HUES64 (cell line): ENCODE measurements around the gene C4A.
"Not testable (repeated sequence)": the region's sequence is repeated elsewhere in the genome, so short reads cannot be mapped to it uniquely, and the experiment has no call there.

Source experiments
- H3K27ac ChIP-seq: 2 replicates; pipeline ENCODE4 v1.7.0; 2013; ENCODE audit warnings: low read depth, low read length, inconsistent platforms
- H3K27me3 ChIP-seq: 2 replicates; pipeline ENCODE4 v1.6.1; 2013; ENCODE audit warnings: mild to moderate bottlenecking, low read length; ENCODE audit not compliant: insufficient read depth
- H3K36me3 ChIP-seq: 2 replicates; pipeline ENCODE4 v1.6.1; 2013; ENCODE audit warnings: mild to moderate bottlenecking, low read length; ENCODE audit not compliant: insufficient read depth
- H3K4me1 ChIP-seq: 2 replicates; pipeline ENCODE4 v1.6.1; 2013; ENCODE audit warnings: mild to moderate bottlenecking, low read length, moderate library complexity; ENCODE audit not compliant: insufficient read depth
- H3K4me3 ChIP-seq: 2 replicates; pipeline ENCODE4 v1.5.1; 2013; ENCODE audit warnings: mild to moderate bottlenecking, low read length, moderate library complexity
- H3K9ac ChIP-seq: 2 replicates; pipeline ENCODE4 v1.6.1; 2013; ENCODE audit warnings: mild to moderate bottlenecking, low read depth, low read length
- H3K9me3 ChIP-seq: 2 replicates; pipeline ENCODE4 v1.6.1; 2013; ENCODE audit warnings: low read depth, low read length; ENCODE audit not compliant: insufficient read depth
- WGBS: fragments of 150-250, 120-280 bp; methylation state at CpG from one replicate; pipeline ENCODE4 v1.1.7; 2013; ENCODE audit warnings: missing lambda C conversion rate; 5-methylcytosine and 5-hydroxymethylcytosine counted together

Gene C4A

DNA sequence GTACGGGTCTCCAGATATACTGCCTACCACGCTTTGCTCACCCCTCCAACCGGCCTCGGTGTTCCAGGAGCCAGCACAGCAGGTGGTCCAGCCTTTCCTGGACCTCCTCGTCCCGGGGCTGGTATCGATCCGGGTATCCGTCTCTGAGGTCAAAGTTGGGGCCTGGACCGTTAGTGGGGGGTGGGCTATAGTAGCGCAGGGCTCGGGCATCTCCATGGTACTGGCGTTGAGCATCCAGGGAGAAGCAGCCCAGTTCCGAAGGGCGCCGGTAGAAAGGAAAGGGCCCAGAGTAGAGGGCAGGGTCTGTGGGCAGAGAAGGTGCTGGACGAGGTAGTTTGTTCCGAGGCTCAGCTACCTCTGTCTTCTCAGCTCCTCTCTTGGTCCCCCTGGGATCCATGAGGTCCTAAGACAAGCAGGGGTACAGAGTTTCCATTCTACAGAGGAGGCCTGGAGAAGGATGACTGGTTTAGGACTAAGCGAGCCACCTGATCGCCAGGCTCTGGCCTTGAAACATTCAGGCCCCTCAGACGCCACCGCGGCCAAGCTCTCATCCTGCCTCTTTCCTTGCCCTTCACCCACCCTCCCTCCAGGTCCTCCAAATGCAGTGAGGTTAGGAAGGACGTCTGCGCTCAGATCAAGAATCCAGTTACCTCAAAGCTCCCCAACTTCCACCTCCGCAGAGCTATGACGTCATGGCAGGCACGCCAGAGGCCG is 10.4 kb upstream of the C4A start:
- WGBS: 35% methylated on average over 29 of the region's 29 CpGs
- Histone ChIP-seq H3K27ac (peak overlapping the region; percentile 98), H3K27me3 (no peaks in the 10 kb centered on the region), H3K4me1 (peaks cover 10% of the 10 kb centered on the region; the same call in 1 of the 2 replicates), H3K9ac (peak overlapping the region; percentile 77), H3K4me3 (peak overlapping the region; percentile 90), H3K9me3 (no peaks in the 10 kb centered on the region), H3K36me3 (peaks cover 42% of the 10 kb centered on the region)

DNA sequence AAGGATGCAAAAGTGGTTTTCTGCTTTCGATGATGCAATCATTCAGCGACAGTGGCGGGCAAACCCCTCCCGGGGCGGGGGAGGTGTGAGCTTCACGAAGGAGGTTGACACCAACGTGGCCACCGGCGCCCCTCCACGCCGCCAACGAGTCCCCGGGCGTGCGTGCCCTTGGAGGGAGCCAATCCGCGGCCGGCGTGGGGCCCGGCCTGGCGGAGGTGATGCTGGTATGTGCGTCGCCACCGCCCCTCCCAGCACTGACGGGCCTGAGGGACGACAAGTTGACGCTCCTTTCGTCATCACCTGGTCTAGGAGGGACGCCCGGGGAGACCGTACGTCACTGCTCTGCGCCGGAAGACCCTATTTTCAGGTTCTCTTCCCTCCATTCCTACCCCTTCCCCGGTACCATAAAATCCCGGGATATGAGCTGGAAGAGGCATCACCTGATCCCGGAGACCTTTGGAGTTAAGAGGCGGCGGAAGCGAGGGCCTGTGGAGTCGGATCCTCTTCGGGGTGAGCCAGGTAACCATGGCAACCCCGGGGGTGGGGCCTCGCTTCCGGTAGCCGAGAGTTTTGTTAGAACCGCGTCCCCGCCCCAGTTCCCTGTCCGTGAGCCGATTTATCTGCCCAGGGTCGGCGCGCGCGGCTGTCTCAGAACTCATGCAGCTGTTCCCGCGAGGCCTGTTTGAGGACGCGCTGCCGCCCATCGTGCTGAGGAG is 9.7 kb upstream of the C4A start, which contains the start of gene DXO:
TSS of gene DXO (minus strand) at position 146 of the 716 bp plus-strand sequence. CDS start 463 bp downstream, outside the sequence.
- Histone ChIP-seq H3K4me1 (peaks cover 10% of the 10 kb centered on the region; the same call in 1 of the 2 replicates), H3K9ac (peak within 1 kb of the TSS; percentile 77), H3K4me3 (peak within 1 kb of the TSS; percentile 90), H3K27me3 (no peaks in the 10 kb centered on the region), H3K36me3 (peaks cover 35% of the 10 kb centered on the region), H3K9me3 (no peaks in the 10 kb centered on the region), H3K27ac (peak within 1 kb of the TSS; percentile 98)
- WGBS: under 1% methylated on average over 62 of the region's 62 CpGs

DNA sequence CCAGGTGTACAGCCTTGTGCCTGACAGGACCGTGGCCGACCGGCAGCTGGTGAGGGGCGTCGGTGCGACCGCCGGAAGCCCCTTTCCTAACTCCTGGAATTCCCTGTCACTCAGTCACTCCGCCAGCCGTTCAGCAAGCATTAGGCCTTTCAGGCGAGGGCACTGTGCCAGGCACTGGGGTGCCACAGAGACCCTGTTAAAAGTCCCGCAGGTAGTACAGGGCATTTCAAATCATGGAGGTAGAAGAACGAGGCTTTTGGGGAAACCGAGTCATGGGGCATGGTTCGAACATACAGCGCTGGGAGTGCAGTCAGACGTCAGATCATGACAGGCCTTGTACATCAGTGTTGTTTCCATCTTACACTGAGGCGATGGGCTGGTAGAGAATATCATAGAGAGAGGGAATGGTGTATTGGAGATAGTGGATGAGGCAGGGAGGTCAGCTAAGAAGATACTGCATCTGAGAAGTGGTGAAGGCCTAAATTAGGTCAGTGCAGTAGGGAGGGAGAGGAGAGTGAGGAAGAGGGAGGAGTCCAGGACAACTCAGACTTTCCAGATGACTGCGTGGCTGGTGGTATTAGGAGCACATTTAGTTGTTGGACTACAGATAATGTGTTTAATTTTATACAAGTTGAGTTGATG is 9.0 kb upstream of the C4A start:
- Histone ChIP-seq H3K4me1 (peaks cover 10% of the 10 kb centered on the region; the same call in 1 of the 2 replicates), H3K9ac (peak overlapping the region; percentile 77), H3K4me3 (peak overlapping the region; percentile 90), H3K36me3 (peaks cover 28% of the 10 kb centered on the region), H3K27ac (peak overlapping the region; percentile 98), H3K9me3 (no peaks in the 10 kb centered on the region), H3K27me3 (no peaks in the 10 kb centered on the region)
- whole genome bisulfite sequencing: 15% methylated on average over 19 of the region's 19 CpGs

DNA sequence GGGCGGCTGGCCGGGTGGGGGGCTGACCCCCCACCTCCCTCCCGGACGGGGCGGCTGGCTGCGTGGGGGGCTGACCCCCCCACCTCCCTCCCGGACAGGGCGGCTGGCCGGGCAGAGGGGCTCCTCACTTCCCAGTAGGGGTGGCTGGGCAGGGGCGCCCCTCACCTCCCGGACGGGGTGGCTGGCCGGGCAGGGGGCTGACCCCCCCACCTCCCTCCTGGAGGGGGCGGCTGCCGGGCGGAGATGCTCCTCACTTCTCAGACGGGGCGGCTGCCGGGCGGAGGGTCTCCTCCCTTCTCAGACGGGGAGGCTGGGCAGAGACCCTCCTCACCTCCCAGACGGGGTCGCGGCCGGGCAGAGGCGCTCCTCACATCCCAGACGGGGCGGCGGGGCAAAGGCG is 5.8 kb upstream of the C4A start:
- not testable (repeated sequence) for H3K4me3 ChIP-seq, H3K4me1 ChIP-seq, H3K27me3 ChIP-seq

DNA sequence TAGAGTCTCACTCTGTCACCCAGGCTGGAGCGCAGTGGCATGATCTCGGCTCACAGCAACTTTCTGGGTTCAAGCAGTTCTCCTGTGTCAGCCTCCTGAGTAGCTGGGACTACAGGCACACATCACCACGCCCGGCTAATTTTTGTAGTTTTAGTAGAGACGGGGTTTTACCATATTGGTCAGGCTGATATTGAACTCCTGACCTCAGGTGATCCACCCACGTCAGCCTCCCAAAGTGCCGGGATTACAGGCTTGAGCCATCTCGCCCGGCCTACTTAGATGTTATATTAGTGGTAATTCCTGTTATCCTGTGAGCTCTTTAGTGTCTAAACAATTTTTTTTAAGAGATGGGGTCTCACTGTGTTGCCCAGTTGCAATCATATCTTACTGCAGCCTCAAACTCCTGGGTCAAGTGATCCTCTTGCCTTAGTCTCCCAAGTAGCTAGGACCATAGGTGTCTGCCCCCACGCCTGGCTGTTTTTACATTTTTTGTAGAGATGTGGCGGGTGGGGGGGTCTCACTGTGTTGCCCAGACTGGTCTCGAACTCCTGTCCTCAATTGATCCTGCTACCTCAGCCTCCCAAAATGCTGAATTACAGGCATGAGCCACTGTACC is 3.9 kb upstream of the C4A start:
- Histone ChIP-seq H3K27ac (no peak overlapping the region), H3K27me3 (no peaks in the 10 kb centered on the region), H3K36me3 (peaks cover 12% of the 10 kb centered on the region), H3K4me1 (peaks cover 6% of the 10 kb centered on the region; the same call in 1 of the 2 replicates), H3K9me3 (no peaks in the 10 kb centered on the region), H3K9ac (no peak overlapping the region), H3K4me3 (no peak overlapping the region)
- WGBS: 95% methylated on average over 12 of the region's 12 CpGs

More for the DNA sequence above, 5.8 kb upstream of the C4A start:
- H3K27ac ChIP-seq, H3K9ac ChIP-seq, H3K9me3 ChIP-seq: not testable (repeated sequence)
- H3K36me3 ChIP-seq: peaks cover 12% of the 10 kb centered on the region
- WGBS: 97% methylated on average over 28 of the region's 30 CpGs

DNA sequence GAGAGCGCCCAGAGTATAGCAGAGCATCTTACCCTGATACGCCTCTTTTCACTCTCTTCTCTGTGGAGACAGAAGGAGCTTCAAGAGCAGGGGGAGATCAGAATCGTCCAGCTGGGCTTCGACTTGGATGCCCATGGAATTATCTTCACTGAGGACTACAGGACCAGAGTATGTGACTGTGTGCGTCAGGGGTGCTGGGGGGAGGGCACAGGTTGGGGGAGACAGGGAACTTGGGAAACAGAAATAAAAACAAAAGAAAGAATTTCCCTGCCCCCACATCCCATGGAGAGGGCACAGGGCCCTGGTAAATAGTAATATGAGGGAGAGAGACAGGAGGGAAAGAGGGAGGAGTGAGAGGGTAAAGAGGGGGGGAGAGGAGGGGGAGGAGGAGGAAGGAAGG is 3.0 kb upstream of the C4A start:
- Histone ChIP-seq H3K4me3 (no peak overlapping the region), H3K27ac (no peak overlapping the region), H3K36me3 (peaks cover 12% of the 10 kb centered on the region), H3K9ac (no peak overlapping the region), H3K9me3 (no peaks in the 10 kb centered on the region), H3K4me1 (no peaks in the 10 kb centered on the region), H3K27me3 (no peaks in the 10 kb centered on the region)
- 85% methylated on average over 5 of the region's 5 CpGs for WGBS

DNA sequence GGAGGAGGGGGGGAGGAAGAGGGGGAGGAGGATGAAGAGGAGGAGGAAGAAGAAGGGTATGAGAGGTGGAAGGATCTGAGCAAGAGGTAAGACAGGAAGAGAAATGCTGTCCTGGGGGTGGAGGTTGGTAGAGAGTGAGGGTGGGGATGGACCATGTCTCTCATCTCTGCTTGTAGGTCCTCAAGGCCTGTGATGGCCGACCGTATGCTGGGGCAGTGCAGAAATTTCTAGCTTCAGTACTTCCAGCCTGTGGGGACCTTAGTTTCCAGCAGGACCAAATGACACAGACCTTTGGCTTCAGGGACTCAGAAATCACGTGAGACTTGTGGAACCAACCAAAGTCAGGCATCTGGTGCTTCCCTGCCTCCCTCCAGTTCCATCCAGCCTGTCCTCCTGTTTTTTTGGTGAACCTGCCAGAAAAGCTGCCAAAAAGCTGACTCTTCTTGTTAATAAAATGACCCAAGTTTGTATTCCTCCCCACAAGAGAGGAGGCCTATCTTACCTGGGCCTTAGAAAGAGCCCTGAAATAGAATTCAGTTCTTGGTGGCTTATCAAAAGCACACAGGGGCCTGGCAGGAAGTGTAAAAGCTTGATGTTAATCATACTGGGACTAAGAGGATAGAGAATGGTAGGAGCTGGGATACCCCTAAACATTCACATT is 2.5 kb upstream of the C4A start:
- H3K4me3 ChIP-seq: no peak overlapping the region
- no peak overlapping the region for H3K27ac ChIP-seq
- WGBS: 90% methylated on average over 3 of the region's 3 CpGs
- no peaks in the 10 kb centered on the region for H3K27me3 ChIP-seq
- no peaks in the 10 kb centered on the region for H3K4me1 ChIP-seq
- no peaks in the 10 kb centered on the region for H3K9me3 ChIP-seq
- H3K9ac ChIP-seq: no peak overlapping the region
- peaks cover 12% of the 10 kb centered on the region for H3K36me3 ChIP-seq

DNA sequence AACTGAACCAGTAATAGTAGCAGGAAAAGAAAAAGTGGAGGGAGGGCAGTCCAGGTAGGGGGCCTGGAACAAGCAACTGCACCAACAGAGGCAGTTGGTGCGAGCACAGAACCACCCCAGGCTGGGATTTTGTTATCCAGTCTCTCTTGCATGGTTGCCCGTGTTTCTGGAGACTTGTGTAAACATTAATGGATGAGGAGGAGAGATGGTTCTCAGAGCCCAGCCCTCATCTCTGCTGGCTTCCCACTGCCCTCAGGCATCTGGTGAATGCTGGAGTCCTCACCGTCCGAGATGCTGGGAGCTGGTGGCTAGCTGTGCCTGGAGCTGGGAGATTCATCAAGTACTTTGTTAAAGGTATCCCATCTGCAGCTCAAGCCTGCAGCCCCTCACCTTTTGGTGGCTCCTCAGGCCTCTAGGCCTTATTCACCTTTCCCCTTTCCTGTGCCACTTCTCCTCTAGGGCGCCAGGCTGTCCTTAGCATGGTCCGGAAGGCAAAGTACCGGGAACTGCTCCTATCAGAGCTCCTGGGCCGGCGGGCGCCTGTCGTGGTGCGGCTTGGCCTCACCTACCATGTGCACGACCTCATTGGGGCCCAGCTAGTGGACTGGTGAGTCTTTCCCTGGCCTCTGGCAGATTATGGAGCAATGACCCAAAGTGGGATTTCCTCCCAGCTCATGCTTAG is 1.5 kb upstream of the C4A start:
- 95% methylated on average over 12 of the region's 13 CpGs for WGBS
- not testable (repeated sequence) for H3K27ac ChIP-seq, H3K36me3 ChIP-seq, H3K4me3 ChIP-seq, H3K4me1 ChIP-seq, H3K9me3 ChIP-seq, H3K27me3 ChIP-seq, H3K9ac ChIP-seq

DNA sequence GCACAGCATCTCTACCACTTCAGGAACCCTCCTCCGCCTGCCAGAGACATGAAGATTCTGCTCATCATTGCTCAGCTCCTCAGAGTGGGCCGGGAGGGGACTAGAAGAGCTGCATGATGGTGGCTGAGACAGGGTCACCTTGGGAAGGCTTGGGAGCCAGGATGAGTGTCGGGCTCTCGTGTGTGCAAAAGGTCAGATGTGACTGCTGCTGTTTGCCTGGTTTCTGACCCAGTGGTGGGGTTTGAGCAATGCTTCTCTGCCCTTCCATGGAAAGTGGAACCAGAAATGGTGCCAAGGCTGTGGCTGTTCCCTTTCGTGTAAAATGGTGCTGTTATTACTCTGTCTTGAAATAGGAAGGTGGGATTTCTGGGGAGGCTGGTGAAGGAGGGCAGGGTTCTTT is 859 bp upstream of the C4A start:
- no CpG with 5 or more reads among the region's 5 CpGs for WGBS
- not testable (repeated sequence) for H3K36me3 ChIP-seq, H3K27me3 ChIP-seq

DNA sequence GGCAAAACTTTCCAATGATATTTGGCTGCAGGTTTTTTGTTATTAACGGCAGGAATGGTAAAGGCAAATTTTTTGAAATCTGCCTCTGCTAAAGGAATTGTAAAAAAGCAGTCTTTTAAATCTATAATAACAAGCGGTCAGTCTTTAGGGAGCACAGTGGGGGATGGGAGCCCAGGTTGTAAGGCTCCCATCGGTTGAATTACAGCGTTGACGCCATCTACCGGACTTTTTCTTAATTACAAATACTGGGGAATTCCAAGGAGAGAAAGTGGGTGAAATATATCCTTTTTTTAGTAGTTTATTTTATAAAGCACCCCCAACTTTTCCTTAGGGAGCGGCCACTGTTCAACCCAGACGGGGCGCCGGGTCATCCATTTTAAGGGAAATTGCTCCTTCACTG is 7.5 kb downstream of the C4A start:
- no CpG with 5 or more reads among the region's 10 CpGs for WGBS
- H3K36me3 ChIP-seq, H3K27me3 ChIP-seq, H3K4me1 ChIP-seq, H3K4me3 ChIP-seq, H3K27ac ChIP-seq, H3K9ac ChIP-seq, H3K9me3 ChIP-seq: not testable (repeated sequence)

More for the DNA sequence above, 859 bp upstream of the C4A start:
- H3K27ac ChIP-seq, H3K9ac ChIP-seq, H3K9me3 ChIP-seq, H3K4me1 ChIP-seq, H3K4me3 ChIP-seq: not testable (repeated sequence)
